HepG2 (cell line): Measurements from ENCODE around the gene BTN1A1. TPM values are rescaled to one million over a fixed set of nuclear protein-coding genes. Genes with fewer than 3 reads are reported as not detected.

Source experiments
- BRCA1 ChIP-seq: sonication (generic); formaldehyde crosslinking; IDR thresholded peaks from 2 replicates; pipeline ENCODE4 v1.4.0; 2020; ENCODE audit warnings: missing genetic modification reagents
- DMAP1 ChIP-seq: IDR thresholded peaks from 2 replicates; pipeline ENCODE4 v1.6.1; 2016
- EZH2 ChIP-seq: conservative IDR thresholded peaks from 2 replicates; pipeline ENCODE4 v1.6.1; 2012; ENCODE audit warnings: mild to moderate bottlenecking, low read depth, low read length, moderate library complexity
- FOXA3 ChIP-seq: IDR thresholded peaks from 2 replicates; pipeline ENCODE4 v1.6.1; 2016; ENCODE audit warnings: missing genetic modification reagents, missing compliant biosample characterization
- FOXP4 ChIP-seq: sonication (generic); formaldehyde crosslinking; IDR thresholded peaks from 2 replicates; pipeline ENCODE4 v1.4.0; 2020; ENCODE audit warnings: missing genetic modification reagents
- KDM5B ChIP-seq: sonication (generic); formaldehyde crosslinking; IDR thresholded peaks from 2 replicates; pipeline ENCODE4 v1.4.0; 2020; ENCODE audit warnings: missing genetic modification reagents, mild to moderate bottlenecking, borderline replicate concordance
- KLF11 ChIP-seq: IDR thresholded peaks from 2 replicates; pipeline ENCODE4 v1.6.1; 2016; ENCODE audit warnings: missing compliant biosample characterization
- MBNL3 ChIP-seq: fragments of 250-450 bp; sonication (Bioruptor Pico); conservative IDR thresholded peaks from 2 replicates; pipeline ENCODE4 v1.8.0; 2022; ENCODE audit warnings: mild to moderate bottlenecking, inconsistent platforms
- SSRP1 ChIP-seq: IDR thresholded peaks from 2 replicates; pipeline ENCODE4 v1.6.1; 2016; ENCODE audit warnings: control low read depth
- TEF ChIP-seq: sonication (generic); formaldehyde crosslinking; IDR thresholded peaks from 2 replicates; pipeline ENCODE4 v1.5.0; 2020; ENCODE audit warnings: missing genetic modification reagents
- YEATS4 ChIP-seq: sonication (generic); formaldehyde crosslinking; IDR thresholded peaks from 2 replicates; pipeline ENCODE4 v1.4.0; 2020; ENCODE audit warnings: missing genetic modification reagents, borderline replicate concordance
- ZBED4 ChIP-seq: sonication (generic); formaldehyde crosslinking; IDR thresholded peaks from 2 replicates; pipeline ENCODE4 v1.4.0; 2020; ENCODE audit warnings: missing genetic modification reagents, borderline replicate concordance
- ZNF138 ChIP-seq: sonication (generic); formaldehyde crosslinking; IDR thresholded peaks from 2 replicates; pipeline ENCODE4 v1.5.0; 2020; ENCODE audit warnings: mild to moderate bottlenecking, low read depth, missing genetic modification reagents
- ZNF281 ChIP-seq: sonication (generic); formaldehyde crosslinking; IDR thresholded peaks from 2 replicates; pipeline ENCODE4 v1.4.0; 2020; ENCODE audit warnings: missing genetic modification reagents, borderline replicate concordance
- ZNF800 ChIP-seq: sonication (generic); formaldehyde crosslinking; IDR thresholded peaks from 2 replicates; pipeline ENCODE4 v1.4.0; 2020; ENCODE audit warnings: missing genetic modification reagents
- polyA plus RNA-seq, 8 experiments: library from polyadenylated mRNA; depleted of rRNA in 3 of 8; stranded (reverse) in 7 of 8; unstranded in 1 of 8; fragments of >200 nt; fragmentation: Illumina TruSeq in 4 of 8; extraction: Trizol in 4 of 8; gene quantifications; 2 replicates each; pipeline versions ENCODE4 v1.2.1 to v1.2.3, GENCODE V29; 2011 to 2016; ENCODE audit warnings: low read depth in 4 of 8, missing spikeins in 1 of 8, mixed read lengths in 1 of 8; ENCODE audit not compliant: insufficient read depth in 1 of 8
- total RNA-seq, 5 experiments: library from RNA; depleted of rRNA; stranded (reverse); fragments of >200 nt; fragmentation: Illumina TruSeq; extraction: Trizol; gene quantifications; 2 replicates each; pipeline ENCODE4 v1.2.3, GENCODE V29; 2016; ENCODE audit warnings: low read depth in 1 of 5

BTN1A1 gene
- total and polyA plus RNA-seq, 2 of the 13 experiments (the other 11 are each of a cell fraction or from before 2014, with no cell fraction given): 0.04 TPM; not detected in 1

- TF ChIP-seq FOXP4 (peak; percentile 73), ZBED4 (CRISPR knock-in tag) (no peak), DMAP1 (0 out of 2 replicates have a peak, but pooled peaks have one; percentile 23), KDM5B (CRISPR knock-in tag) (peak; percentile 74), ZNF281 (peak; percentile 31; the same call in 1 of the 2 replicates), FOXA3 (CRISPR knock-in tag) (peak; percentile 52; the same call in 1 of the 2 replicates), EZH2 (no peak), KLF11 (CRISPR knock-in tag) (0 out of 2 replicates have a peak, but pooled peaks have one; percentile 29), ZNF800 (CRISPR knock-in tag) (peak; percentile 93), MBNL3 (CRISPR knock-in tag) (no peak), SSRP1 (CRISPR knock-in tag) (peak; percentile 100), TEF (CRISPR knock-in tag) (peak; percentile 86; the same call in 1 of the 2 replicates), ZNF138 (CRISPR knock-in tag) (no peak), BRCA1 (CRISPR knock-in tag) (peak; percentile 55), YEATS4 (CRISPR knock-in tag) (peak; percentile 26; the same call in 1 of the 2 replicates)
Observed at GRCh38 chr6:26556263-26557070, 56.4 kb downstream of the BTN1A1 start (continued).
